GM23338 (cell line): ENCODE measurements around the gene MDGA2. TPM values are rescaled to one million over a fixed set of nuclear protein-coding genes. Genes with fewer than 3 reads are reported as not detected.

Source experiments
- ATAC-seq: fragments of 200-7000 bp; cut with Tn5 transposase; 3 replicates; pipeline ENCODE4 v1.9.1; 2020
- DNase-seq: peaks from one replicate; pipeline ENCODE4 v3.0.0-alpha.2; 2015; ENCODE audit warnings: low spot score
- H2AFZ ChIP-seq: fragments of 200-600 bp; sonication (generic); 2 replicates; pipeline ENCODE4 v1.8.0; 2016; ENCODE audit warnings: antibody characterized with exemption, mild to moderate bottlenecking, moderate library complexity
- H3F3A ChIP-seq: fragments of 200-600 bp; sonication (generic); replicated peaks from 2 replicates; pipeline ENCODE4 v1.8.0; 2017; ENCODE audit warnings: antibody characterized with exemption, mixed run types, low read depth
- H3K27ac ChIP-seq: fragments of 200-600 bp; sonication (generic); 2 replicates; pipeline ENCODE4 v1.6.1; 2016; ENCODE audit warnings: low read depth
- H3K27me3 ChIP-seq: fragments of 200-600 bp; sonication (generic); 2 replicates; pipeline ENCODE4 v1.8.0; 2016; ENCODE audit warnings: mild to moderate bottlenecking, mixed run types, moderate library complexity; ENCODE audit not compliant: insufficient read depth
- H3K36me3 ChIP-seq: fragments of 200-600 bp; sonication (generic); 2 replicates; pipeline ENCODE4 v1.8.0; 2016; ENCODE audit warnings: mild to moderate bottlenecking; ENCODE audit not compliant: insufficient read depth
- H3K4me1 ChIP-seq: fragments of 200-600 bp; sonication (generic); 2 replicates; pipeline ENCODE4 v1.8.0; 2016; ENCODE audit warnings: mild to moderate bottlenecking, moderate library complexity; ENCODE audit not compliant: insufficient read depth
- H3K4me2 ChIP-seq: fragments of 200-600 bp; sonication (generic); 2 replicates; pipeline ENCODE4 v1.7.1; 2017; ENCODE audit warnings: mixed run types
- H3K4me3 ChIP-seq: fragments of 200-600 bp; sonication (generic); 2 replicates; pipeline ENCODE4 v1.6.1; 2016; ENCODE audit warnings: mixed run types
- H3K79me2 ChIP-seq: fragments of 200-600 bp; sonication (generic); replicated peaks from 2 replicates; pipeline ENCODE4 v1.8.0; 2017; ENCODE audit warnings: mild to moderate bottlenecking; ENCODE audit not compliant: insufficient read depth
- H3K9me2 ChIP-seq: fragments of 200-600 bp; sonication (generic); 2 replicates; pipeline ENCODE4 v1.8.0; 2017; ENCODE audit not compliant: insufficient read depth
- H4K20me1 ChIP-seq: fragments of 200-600 bp; sonication (generic); replicated peaks from 2 replicates; pipeline ENCODE4 v1.8.0; 2017; ENCODE audit warnings: mild to moderate bottlenecking; ENCODE audit not compliant: insufficient read depth
- H3K27ac Mint-ChIP-seq: 2 replicates; pipeline ENCODE4 v1.8.0; 2020; ENCODE audit warnings: inconsistent platforms, mild to moderate bottlenecking, moderate library complexity, mixed read lengths
- H3K27me3 Mint-ChIP-seq: 3 replicates; pipeline ENCODE4 v1.8.0; 2022; ENCODE audit warnings: low read depth, mild to moderate bottlenecking, moderate library complexity, mixed read lengths, inconsistent platforms; ENCODE audit not compliant: insufficient read depth, poor library complexity
- H3K36me3 Mint-ChIP-seq: 3 replicates; pipeline ENCODE4 v1.8.0; 2021; ENCODE audit warnings: low read depth, mild to moderate bottlenecking, inconsistent platforms, moderate library complexity, mixed read lengths
- H3K4me1 Mint-ChIP-seq: 3 replicates; pipeline ENCODE4 v1.8.0; 2020; ENCODE audit warnings: mild to moderate bottlenecking, inconsistent platforms, mixed read lengths
- H3K4me3 Mint-ChIP-seq: 3 replicates; pipeline ENCODE4 v1.8.0; 2021; ENCODE audit warnings: moderate library complexity, mild to moderate bottlenecking, inconsistent platforms, mixed read lengths
- H3K9me3 Mint-ChIP-seq: 3 replicates; pipeline ENCODE4 v1.8.0; 2020; ENCODE audit warnings: moderate library complexity, mild to moderate bottlenecking, inconsistent platforms, mixed read lengths
- CREB1 ChIP-seq: fragments of 250-450 bp; sonication (Bioruptor Pico); IDR thresholded peaks from 2 replicates; pipeline ENCODE4 v1.5.0; 2020; ENCODE audit warnings: low read depth, mild to moderate bottlenecking, moderate library complexity
- CTCF ChIP-seq, 2 experiments: fragments of 200-600 bp in 1 of 2; sonication (generic) in 1 of 2; conservative IDR thresholded peaks; 2 replicates each; pipeline versions ENCODE4 v1.5.1 to v1.6.1; 2016 to 2017; ENCODE audit warnings: antibody characterized with exemption in 2 of 2, low read depth in 2 of 2, mild to moderate bottlenecking in 2 of 2, moderate library complexity in 1 of 2
- ETS1 ChIP-seq: IDR thresholded peaks from 2 replicates; pipeline ENCODE4 v1.6.1; 2016; ENCODE audit warnings: antibody characterized with exemption
- EZH2 ChIP-seq: fragments of 200-600 bp; sonication (generic); IDR thresholded peaks from one replicate; pipeline ENCODE4 v1.8.0; 2017; ENCODE audit warnings: antibody characterized with exemption, mild to moderate bottlenecking, low read depth; ENCODE audit not compliant: unreplicated experiment
- EZH2phosphoT487 ChIP-seq: fragments of 200-600 bp; sonication (generic); IDR thresholded peaks from one replicate; pipeline ENCODE4 v1.8.1; 2018; ENCODE audit warnings: antibody characterized with exemption; ENCODE audit not compliant: unreplicated experiment
- JUNB ChIP-seq: IDR thresholded peaks from one replicate; pipeline ENCODE4 v1.6.1; 2016; ENCODE audit warnings: antibody characterized with exemption; ENCODE audit not compliant: unreplicated experiment
- NANOG ChIP-seq: IDR thresholded peaks from 2 replicates; pipeline ENCODE4 v1.6.1; 2016; ENCODE audit warnings: antibody characterized with exemption, borderline replicate concordance
- POLR2AphosphoS5 ChIP-seq: IDR thresholded peaks from 2 replicates; pipeline ENCODE4 v1.6.1; 2016; ENCODE audit warnings: antibody characterized with exemption, low read depth
- STAT1 ChIP-seq: IDR thresholded peaks from one replicate; pipeline ENCODE4 v1.6.1; 2016; ENCODE audit warnings: antibody characterized with exemption; ENCODE audit not compliant: unreplicated experiment
- ZNF114 ChIP-seq: fragments of 250-450 bp; sonication (Bioruptor Pico); IDR thresholded peaks from 2 replicates; pipeline ENCODE4 v1.5.0; 2020; ENCODE audit warnings: mild to moderate bottlenecking, moderate library complexity
- ZNF331 ChIP-seq: fragments of 250-450 bp; sonication (Bioruptor Pico); IDR thresholded peaks from 2 replicates; pipeline ENCODE4 v1.5.0; 2020; ENCODE audit warnings: low read depth, mild to moderate bottlenecking, moderate library complexity
- ZNF462 ChIP-seq: fragments of 250-450 bp; sonication (Bioruptor Pico); IDR thresholded peaks from 2 replicates; pipeline ENCODE4 v1.5.0; 2020; ENCODE audit warnings: mild to moderate bottlenecking, moderate library complexity
- polyA plus RNA-seq: library from polyadenylated mRNA; unstranded; fragments of >200 nt; fragmentation: Nextera tagmentation; extraction: Ambion mirVana; gene quantifications from 2 replicates; pipeline ENCODE4 v1.2.1, GENCODE V29; 2016
- total RNA-seq: library from RNA; depleted of rRNA; stranded (reverse); fragments of >200 nt; shearing (Covaris generic); gene quantifications from 2 replicates; pipeline ENCODE4 v1.2.3, GENCODE V29; 2014
- TF ChIP-seq, protein P1 (sequence below): IDR thresholded peaks from one replicate; pipeline ENCODE4 v1.6.1; 2018; ENCODE audit warnings: antibody characterized with exemption; ENCODE audit not compliant: unreplicated experiment

Gene MDGA2
- total and polyA plus RNA-seq, 2 experiments from 2014 or later: 0.68 to 1.7 TPM

GRCh38 chr14:47284283-47284682 lies 391.1 kb downstream of the MDGA2 start:
- H4K20me1 ChIP-seq: no peaks in the 10 kb centered on the region
- Mint-ChIP-seq H3K9me3 (no peaks in the 10 kb centered on the region), H3K4me3 (no peak overlapping the region), H3K36me3 (no peaks in the 10 kb centered on the region), H3K27ac (no peak overlapping the region), H3K4me1 (0 out of 3 replicates have a peak, but pooled peaks cover 2% of the 10 kb centered on the region), H3K27me3 (no peaks in the 10 kb centered on the region)
- no peak overlapping the region for H3K27ac ChIP-seq
- no peak overlapping the region for H3K4me2 ChIP-seq
- H3K4me1 ChIP-seq: no peaks in the 10 kb centered on the region
- no peaks in the 10 kb centered on the region for H3K79me2 ChIP-seq
- no peaks in the 10 kb centered on the region for H3K9me2 ChIP-seq
- H3F3A ChIP-seq: no peaks in the 10 kb centered on the region
- H3K4me3 ChIP-seq: no peak overlapping the region
- H3K36me3 ChIP-seq: no peaks in the 10 kb centered on the region
- TF ChIP-seq EZH2phosphoT487: no peak
- TF ChIP-seq JUNB: no peak
- no peak for TF ChIP-seq ZNF462
- no peak for TF ChIP-seq POLR2AphosphoS5
- no peak for TF ChIP-seq ZNF114 (CRISPR knock-in tag)
- TF ChIP-seq ETS1: no peak
- TF ChIP-seq STAT1: no peak
- no peak for TF ChIP-seq CTCF (conservative IDR thresholded peaks at IDR 0.05; ENCODE audit: low read depth in 2 of 2)
- no peak for TF ChIP-seq ZNF331 (CRISPR knock-in tag)
- TF ChIP-seq, protein P1, sequence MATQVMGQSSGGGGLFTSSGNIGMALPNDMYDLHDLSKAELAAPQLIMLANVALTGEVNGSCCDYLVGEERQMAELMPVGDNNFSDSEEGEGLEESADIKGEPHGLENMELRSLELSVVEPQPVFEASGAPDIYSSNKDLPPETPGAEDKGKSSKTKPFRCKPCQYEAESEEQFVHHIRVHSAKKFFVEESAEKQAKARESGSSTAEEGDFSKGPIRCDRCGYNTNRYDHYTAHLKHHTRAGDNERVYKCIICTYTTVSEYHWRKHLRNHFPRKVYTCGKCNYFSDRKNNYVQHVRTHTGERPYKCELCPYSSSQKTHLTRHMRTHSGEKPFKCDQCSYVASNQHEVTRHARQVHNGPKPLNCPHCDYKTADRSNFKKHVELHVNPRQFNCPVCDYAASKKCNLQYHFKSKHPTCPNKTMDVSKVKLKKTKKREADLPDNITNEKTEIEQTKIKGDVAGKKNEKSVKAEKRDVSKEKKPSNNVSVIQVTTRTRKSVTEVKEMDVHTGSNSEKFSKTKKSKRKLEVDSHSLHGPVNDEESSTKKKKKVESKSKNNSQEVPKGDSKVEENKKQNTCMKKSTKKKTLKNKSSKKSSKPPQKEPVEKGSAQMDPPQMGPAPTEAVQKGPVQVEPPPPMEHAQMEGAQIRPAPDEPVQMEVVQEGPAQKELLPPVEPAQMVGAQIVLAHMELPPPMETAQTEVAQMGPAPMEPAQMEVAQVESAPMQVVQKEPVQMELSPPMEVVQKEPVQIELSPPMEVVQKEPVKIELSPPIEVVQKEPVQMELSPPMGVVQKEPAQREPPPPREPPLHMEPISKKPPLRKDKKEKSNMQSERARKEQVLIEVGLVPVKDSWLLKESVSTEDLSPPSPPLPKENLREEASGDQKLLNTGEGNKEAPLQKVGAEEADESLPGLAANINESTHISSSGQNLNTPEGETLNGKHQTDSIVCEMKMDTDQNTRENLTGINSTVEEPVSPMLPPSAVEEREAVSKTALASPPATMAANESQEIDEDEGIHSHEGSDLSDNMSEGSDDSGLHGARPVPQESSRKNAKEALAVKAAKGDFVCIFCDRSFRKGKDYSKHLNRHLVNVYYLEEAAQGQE: no peak
- no peak for TF ChIP-seq EZH2
- TF ChIP-seq CREB1 (CRISPR knock-in tag): no peak
- no peak for TF ChIP-seq NANOG
- no peak for DNase-seq
- H3K27me3 ChIP-seq: no peaks in the 10 kb centered on the region
- no peak for ATAC-seq
- H2AFZ ChIP-seq: no peak overlapping the region
